Muscle of leg (tissue), 11 donors: ENCODE measurements around the gene CCDC97. TPM values are rescaled to one million over a fixed set of nuclear protein-coding genes. Genes with fewer than 3 reads are reported as not detected.
"Not testable (repeated sequence)": the region's sequence is repeated elsewhere in the genome, so short reads cannot be mapped to it uniquely, and the experiment has no call there.

ENCODE experiments used
- DNase-seq: peaks from one replicate; pipeline ENCODE4 v3.0.0; 2013
- H3K27ac ChIP-seq: one replicate; pipeline ENCODE4 v1.5.1; 2013; ENCODE audit warnings: mild to moderate bottlenecking, low read length, control low read depth
- H3K27me3 ChIP-seq: one replicate; pipeline ENCODE4 v1.6.1; 2013; ENCODE audit warnings: low read length; ENCODE audit not compliant: control insufficient read depth, insufficient read depth
- H3K36me3 ChIP-seq: one replicate; pipeline ENCODE4 v1.6.1; 2013; ENCODE audit warnings: low read length; ENCODE audit not compliant: control insufficient read depth, insufficient read depth
- H3K4me1 ChIP-seq: one replicate; pipeline ENCODE4 v1.6.1; 2013; ENCODE audit warnings: low read length; ENCODE audit not compliant: control insufficient read depth, insufficient read depth
- H3K4me3 ChIP-seq: one replicate; pipeline ENCODE4 v1.5.1; 2013; ENCODE audit warnings: low read length, control low read depth
- H3K9me3 ChIP-seq: replicated peaks from 2 replicates; pipeline ENCODE4 v1.6.1; 2013; ENCODE audit warnings: low read depth, low read length; ENCODE audit not compliant: control insufficient read depth
- WGBS: methylation state at CpG from one replicate; pipeline ENCODE4 v1.1.5; 2013; ENCODE audit warnings: missing lambda C conversion rate; ENCODE audit not compliant: insufficient coverage; 5-methylcytosine and 5-hydroxymethylcytosine counted together
- polyA plus RNA-seq, 8 donors: library from polyadenylated mRNA; unstranded; fragments of 120-200 nt; gene quantifications; one replicate each; pipeline versions ENCODE4 v1.2.1 to v1.2.3, GENCODE V29; 2013; ENCODE audit warnings: inconsistent platforms in 1 of 8, low replicate concordance in 1 of 8; ENCODE audit not compliant: insufficient read length in 8 of 8, insufficient read depth in 1 of 8
- total RNA-seq: library from RNA; stranded (reverse); fragments of 120-200 nt; gene quantifications from one replicate; pipeline ENCODE4 v1.2.4, GENCODE V29; 2013

Gene CCDC97
- total and polyA plus RNA-seq, 9 donors = 14.4 to 38.5 (median 35.3) TPM

- WGBS = 100% methylated on average over 3 of the region's 5 CpGs
- Histone ChIP-seq H3K27ac (no peak overlapping the region), H3K9me3 (no peaks in the 10 kb centered on the region), H3K36me3 (peaks cover 2% of the 10 kb centered on the region), H3K4me1 (peaks cover 25% of the 10 kb centered on the region), H3K27me3 (peaks cover under 1% of the 10 kb centered on the region), H3K4me3 (no peak overlapping the region)
- no peak for DNase-seq
Observed at GRCh38 chr19:41332468-41332867, 22.5 kb downstream of the CCDC97 start.

GRCh38 chr19:41334793-41335192 is 24.8 kb downstream of the CCDC97 start:
- Histone ChIP-seq H3K36me3 (peaks cover 2% of the 10 kb centered on the region), H3K27me3 (no peaks in the 10 kb centered on the region), H3K9me3 (no peaks in the 10 kb centered on the region), H3K4me1 (peaks cover 6% of the 10 kb centered on the region), H3K27ac (peak overlapping the region; percentile 42), H3K4me3 (no peak overlapping the region)
- WGBS = 88% methylated on average over 1 of the region's 5 CpGs
- DNase-seq = peak; percentile 60

- 92% methylated on average over 8 of the region's 10 CpGs for WGBS
- Histone ChIP-seq H3K36me3 (peaks cover under 1% of the 10 kb centered on the region), H3K27me3 (no peaks in the 10 kb centered on the region), H3K4me3 (no peak overlapping the region), H3K9me3 (no peaks in the 10 kb centered on the region), H3K27ac (no peak overlapping the region), H3K4me1 (peaks cover 6% of the 10 kb centered on the region)
- no peak for DNase-seq
Observed at GRCh38 chr19:41335467-41335866, 25.5 kb downstream of the CCDC97 start.

- H3K4me3 ChIP-seq = no peak overlapping the region
- H3K27ac ChIP-seq = no peak overlapping the region
- H3K4me1 ChIP-seq = no peaks in the 10 kb centered on the region
- no peaks in the 10 kb centered on the region for H3K9me3 ChIP-seq
- DNase-seq = no peak
- WGBS = 100% methylated on average over 4 of the region's 5 CpGs
- H3K36me3 ChIP-seq = peaks cover 20% of the 10 kb centered on the region
- no peaks in the 10 kb centered on the region for H3K27me3 ChIP-seq
Observed at GRCh38 chr19:41339936-41340335, 30.0 kb downstream of the CCDC97 start.

GRCh38 chr19:41341669-41342490 is 31.9 kb downstream of the CCDC97 start:
- H3K27ac ChIP-seq = no peak overlapping the region
- H3K27me3 ChIP-seq = no peaks in the 10 kb centered on the region
- 91% methylated on average over 9 of the region's 20 CpGs for WGBS
- H3K4me1 ChIP-seq = no peaks in the 10 kb centered on the region
- no peaks in the 10 kb centered on the region for H3K9me3 ChIP-seq
- H3K4me3 ChIP-seq = no peak overlapping the region
- no peak for DNase-seq
- H3K36me3 ChIP-seq = peaks cover 23% of the 10 kb centered on the region

GRCh38 chr19:41344162-41344561 is 34.2 kb downstream of the CCDC97 start:
- peaks cover 4% of the 10 kb centered on the region for H3K27me3 ChIP-seq
- H3K27ac ChIP-seq = no peak overlapping the region
- H3K4me3 ChIP-seq = no peak overlapping the region
- H3K9me3 ChIP-seq = no peaks in the 10 kb centered on the region
- H3K36me3 ChIP-seq = peaks cover 23% of the 10 kb centered on the region
- no peaks in the 10 kb centered on the region for H3K4me1 ChIP-seq
- DNase-seq = no peak
- WGBS = no CpG with 5 or more reads among the region's 2 CpGs

- H3K4me3 ChIP-seq, DNase-seq, H3K27ac ChIP-seq, H3K9me3 ChIP-seq: not testable (repeated sequence)
- 91% methylated on average over 5 of the region's 9 CpGs for WGBS
- H3K4me1 ChIP-seq = peaks cover 15% of the 10 kb centered on the region
- peaks cover 31% of the 10 kb centered on the region for H3K27me3 ChIP-seq
- H3K36me3 ChIP-seq = peaks cover 15% of the 10 kb centered on the region
Observed at GRCh38 chr19:41346916-41347315, 36.9 kb downstream of the CCDC97 start.

- Histone ChIP-seq H3K4me3 (peak overlapping the region; percentile 59), H3K27me3 (peaks cover 50% of the 10 kb centered on the region), H3K9me3 (no peaks in the 10 kb centered on the region), H3K4me1 (peaks cover 41% of the 10 kb centered on the region), H3K27ac (no peak overlapping the region), H3K36me3 (peaks cover 3% of the 10 kb centered on the region)
- DNase-seq = no peak
- 3% methylated on average over 19 of the region's 22 CpGs for WGBS
Observed at GRCh38 chr19:41350735-41351338, 40.9 kb downstream of the CCDC97 start.

GRCh38 chr19:41351339-41352245 is 41.6 kb downstream of the CCDC97 start:
- Histone ChIP-seq H3K27me3 (peaks cover 50% of the 10 kb centered on the region), H3K36me3 (no peaks in the 10 kb centered on the region), H3K27ac (peak overlapping the region; percentile 29), H3K4me1 (peaks cover 41% of the 10 kb centered on the region), H3K9me3 (no peaks in the 10 kb centered on the region), H3K4me3 (peak overlapping the region; percentile 59)
- peak; percentile 63 for DNase-seq
- WGBS = under 1% methylated on average over 49 of the region's 58 CpGs

GRCh38 chr19:41352279-41352608 is 42.3 kb downstream of the CCDC97 start:
- Histone ChIP-seq H3K4me3 (peak overlapping the region; percentile 59), H3K4me1 (peaks cover 45% of the 10 kb centered on the region), H3K36me3 (no peaks in the 10 kb centered on the region), H3K9me3 (no peaks in the 10 kb centered on the region), H3K27me3 (peaks cover 50% of the 10 kb centered on the region), H3K27ac (no peak overlapping the region)
- 0% methylated on average over 8 of the region's 12 CpGs for WGBS
- DNase-seq = no peak
